Measurements from ENCODE around the gene RAI2. TPM values are rescaled to one million over a fixed set of nuclear protein-coding genes. Genes with fewer than 3 reads are reported as not detected.

Gene RAI2
- total and polyA plus RNA-seq, 9 donors = 26.5 to 72.9 (median 43.6) TPM

- no peaks in the 10 kb centered on the region for H3K36me3 ChIP-seq
- H3K27me3 ChIP-seq = no peaks in the 10 kb centered on the region
- H3K27ac ChIP-seq = no peak overlapping the region
- no peaks in the 10 kb centered on the region for H3K9me3 ChIP-seq
- TF ChIP-seq EP300 (IDR thresholded peaks at IDR 0.05) (no peak), CTCF (IDR thresholded peaks at IDR 0.05) (no peak), POLR2A (IDR thresholded peaks at IDR 0.05) (no peak)
- intact Hi-C loops (cut with DNase I) = no loop called here
- 63 to 68% (median 63%) methylated on average over 6 of the region's 6 CpGs for WGBS, 3 donors
- H3K4me1 ChIP-seq (ENCODE audit: insufficient read depth) = peaks cover 3% of the 10 kb centered on the region
- no peak overlapping the region for H3K4me3 ChIP-seq
- DNase-seq = no peak
Measured at GRCh38 chrX:17809984-17810383, 51.1 kb downstream of the RAI2 start.

- no peaks in the 10 kb centered on the region for H3K9me3 ChIP-seq
- no peak for DNase-seq
- intact Hi-C loops (cut with DNase I) = no loop called here
- no peak overlapping the region for H3K4me3 ChIP-seq
- no peaks in the 10 kb centered on the region for H3K36me3 ChIP-seq
- no peak overlapping the region for H3K27ac ChIP-seq
- no peak for TF ChIP-seq EP300 (IDR thresholded peaks at IDR 0.05)
- no peak for TF ChIP-seq POLR2A (IDR thresholded peaks at IDR 0.05)
- no peak for TF ChIP-seq CTCF (IDR thresholded peaks at IDR 0.05)
- H3K4me1 ChIP-seq (ENCODE audit: insufficient read depth) = peaks cover 3% of the 10 kb centered on the region
- WGBS, 3 donors = 53 to 69% (median 59%) methylated on average over 4 of the region's 4 CpGs
- H3K27me3 ChIP-seq = no peaks in the 10 kb centered on the region
Measured at GRCh38 chrX:17809273-17809672, 51.8 kb downstream of the RAI2 start.

- Histone ChIP-seq H3K9me3 (no peaks in the 10 kb centered on the region), H3K27ac (no peak overlapping the region), H3K36me3 (no peaks in the 10 kb centered on the region), H3K4me1 (ENCODE audit: insufficient read depth) (no peaks in the 10 kb centered on the region), H3K4me3 (no peak overlapping the region), H3K27me3 (no peaks in the 10 kb centered on the region)
- intact Hi-C loops (cut with DNase I) = no loop called here
- no peak for DNase-seq
- TF ChIP-seq CTCF (IDR thresholded peaks at IDR 0.05) = no peak
- TF ChIP-seq POLR2A (IDR thresholded peaks at IDR 0.05) = no peak
- TF ChIP-seq EP300 (IDR thresholded peaks at IDR 0.05) = no peak
- WGBS, 3 donors = 45 to 61% (median 50%) methylated on average over 6 of the region's 6 CpGs
Measured at GRCh38 chrX:17805120-17805519, 56.0 kb downstream of the RAI2 start.

GRCh38 chrX:17803449-17803848 lies 57.6 kb downstream of the RAI2 start:
- no peak for TF ChIP-seq EP300 (IDR thresholded peaks at IDR 0.05)
- TF ChIP-seq POLR2A (IDR thresholded peaks at IDR 0.05) = no peak
- TF ChIP-seq CTCF (IDR thresholded peaks at IDR 0.05) = no peak
- intact Hi-C loops (cut with DNase I) = no loop called here
- 78 to 82% (median 80%) methylated on average over 4 of the region's 4 CpGs for WGBS, 3 donors
- Histone ChIP-seq H3K27me3 (no peaks in the 10 kb centered on the region), H3K4me3 (no peak overlapping the region), H3K4me1 (ENCODE audit: insufficient read depth) (no peaks in the 10 kb centered on the region), H3K36me3 (no peaks in the 10 kb centered on the region), H3K9me3 (no peaks in the 10 kb centered on the region), H3K27ac (no peak overlapping the region)
- no peak for DNase-seq

GRCh38 chrX:17802756-17803155 lies 58.3 kb downstream of the RAI2 start:
- no peak for DNase-seq
- Histone ChIP-seq H3K4me3 (no peak overlapping the region), H3K9me3 (no peaks in the 10 kb centered on the region), H3K4me1 (ENCODE audit: insufficient read depth) (no peaks in the 10 kb centered on the region), H3K36me3 (no peaks in the 10 kb centered on the region), H3K27ac (no peak overlapping the region), H3K27me3 (no peaks in the 10 kb centered on the region)
- 77 to 83% (median 83%) methylated on average over 7 of the region's 7 CpGs for WGBS, 3 donors
- TF ChIP-seq POLR2A (IDR thresholded peaks at IDR 0.05) = no peak
- TF ChIP-seq EP300 (IDR thresholded peaks at IDR 0.05) = no peak
- no peak for TF ChIP-seq CTCF (IDR thresholded peaks at IDR 0.05)
- intact Hi-C loops (cut with DNase I) = no loop called here
